ENCODE measurements around the gene MPRIP. TPM values are rescaled to one million over a fixed set of nuclear protein-coding genes. Genes with fewer than 3 reads are reported as not detected.

MPRIP gene
- total and polyA plus RNA-seq, 10 donors, result 52.3 to 309 (median 131) TPM

DNA sequence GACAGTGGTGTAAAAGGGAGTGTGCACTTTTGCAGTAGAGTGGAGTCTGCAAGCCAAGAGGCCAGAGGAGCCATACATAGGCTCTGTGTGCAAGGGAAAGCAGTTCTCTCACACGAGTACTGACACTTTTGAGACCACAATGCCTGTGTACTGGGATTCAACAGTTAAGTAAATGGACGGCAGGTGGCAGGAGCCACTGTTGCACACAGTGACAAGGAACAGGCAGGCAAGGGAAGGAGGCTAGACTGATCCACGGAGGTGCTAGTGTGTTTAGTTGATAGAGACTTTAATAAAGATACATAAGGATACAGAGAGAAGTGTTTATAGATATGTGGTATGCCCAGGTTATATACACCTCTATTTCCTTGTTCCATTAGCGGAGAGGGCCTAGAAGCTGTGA lies 67.0 kb downstream of the MPRIP start:
- Histone ChIP-seq H3K36me3 (peaks cover 0 to 21% (median 0%) of the 10 kb centered on the region in 6 donors), H3K27ac (peak overlapping the region in 4 of 8 donors; percentile 26 to 72 (median 52)), H3K27me3 (replicated peaks in 1 of 7) (no peaks in the 10 kb centered on the region), H3K4me1 (peaks cover 36 to 100% (median 77%) of the 10 kb centered on the region in 6 donors), H3K9me3 (no peaks in the 10 kb centered on the region), H3K4me3 (peak overlapping the region in 1 of 8 donors; percentile 7)
- TF ChIP-seq POLR2A (IDR thresholded peaks at IDR 0.05) (no peak), POLR2AphosphoS5 (IDR thresholded peaks at IDR 0.05) (no peak)
- TF ChIP-seq, protein P1, sequence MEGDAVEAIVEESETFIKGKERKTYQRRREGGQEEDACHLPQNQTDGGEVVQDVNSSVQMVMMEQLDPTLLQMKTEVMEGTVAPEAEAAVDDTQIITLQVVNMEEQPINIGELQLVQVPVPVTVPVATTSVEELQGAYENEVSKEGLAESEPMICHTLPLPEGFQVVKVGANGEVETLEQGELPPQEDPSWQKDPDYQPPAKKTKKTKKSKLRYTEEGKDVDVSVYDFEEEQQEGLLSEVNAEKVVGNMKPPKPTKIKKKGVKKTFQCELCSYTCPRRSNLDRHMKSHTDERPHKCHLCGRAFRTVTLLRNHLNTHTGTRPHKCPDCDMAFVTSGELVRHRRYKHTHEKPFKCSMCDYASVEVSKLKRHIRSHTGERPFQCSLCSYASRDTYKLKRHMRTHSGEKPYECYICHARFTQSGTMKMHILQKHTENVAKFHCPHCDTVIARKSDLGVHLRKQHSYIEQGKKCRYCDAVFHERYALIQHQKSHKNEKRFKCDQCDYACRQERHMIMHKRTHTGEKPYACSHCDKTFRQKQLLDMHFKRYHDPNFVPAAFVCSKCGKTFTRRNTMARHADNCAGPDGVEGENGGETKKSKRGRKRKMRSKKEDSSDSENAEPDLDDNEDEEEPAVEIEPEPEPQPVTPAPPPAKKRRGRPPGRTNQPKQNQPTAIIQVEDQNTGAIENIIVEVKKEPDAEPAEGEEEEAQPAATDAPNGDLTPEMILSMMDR (IDR thresholded peaks at IDR 0.05 in 8 of 11, conservative IDR thresholded peaks at IDR 0.05 in 3 of 11), result no peak
- no peak for DNase-seq
- 65 to 78% (median 71%) methylated on average over 4 of the region's 4 CpGs for WGBS, 5 donors
- intact Hi-C loops (cut with DNase I; ENCODE audit: low total_unique reads), result loop anchor here (10.0 kb wide), 1 partner anchor 54 kb away; no protein-coding TSS in a partner anchor

- Histone ChIP-seq H3K27ac (peak overlapping the region in 5 of 8 donors; percentile 7 to 72 (median 50)), H3K4me1 (peaks cover 37 to 100% (median 80%) of the 10 kb centered on the region in 6 donors), H3K4me3 (peak overlapping the region in 1 of 8 donors; percentile 7), H3K27me3 (replicated peaks in 1 of 7) (no peaks in the 10 kb centered on the region), H3K36me3 (peaks cover 0 to 21% (median 0%) of the 10 kb centered on the region in 6 donors), H3K9me3 (no peaks in the 10 kb centered on the region)
- 20 to 28% (median 24%) methylated on average over 5 of the region's 5 CpGs for WGBS, 5 donors
- TF ChIP-seq POLR2AphosphoS5 (IDR thresholded peaks at IDR 0.05), result peak in 1 of 3 donors; percentile 40
- TF ChIP-seq, protein P1 (IDR thresholded peaks at IDR 0.05 in 8 of 11, conservative IDR thresholded peaks at IDR 0.05 in 3 of 11), result no peak
- peak; percentile 87 for DNase-seq
- intact Hi-C loops (cut with DNase I; ENCODE audit: low total_unique reads), result loop anchor here (10.0 kb wide), 1 partner anchor 55 kb away; no protein-coding TSS in a partner anchor
These were observed 67.7 kb downstream of the MPRIP start for GRCh38 chr17:17109907-17110306.

GRCh38 chr17:17110520-17110919 lies 68.3 kb downstream of the MPRIP start:
- DNase-seq, result no peak
- H3K27ac ChIP-seq, result peak overlapping the region in 5 of 8 donors; percentile 7 to 72 (median 50)
- H3K9me3 ChIP-seq, result no peaks in the 10 kb centered on the region
- H3K36me3 ChIP-seq, result peaks cover 0 to 21% (median 0%) of the 10 kb centered on the region in 6 donors
- H3K27me3 ChIP-seq (replicated peaks in 1 of 7), result no peaks in the 10 kb centered on the region
- 51 to 69% (median 55%) methylated on average over 5 of the region's 5 CpGs for WGBS, 5 donors
- peaks cover 42 to 100% (median 84%) of the 10 kb centered on the region in 6 donors for H3K4me1 ChIP-seq
- intact Hi-C loops (cut with DNase I; ENCODE audit: low total_unique reads), result no loop called here
- no peak for TF ChIP-seq POLR2A (IDR thresholded peaks at IDR 0.05)
- no peak for TF ChIP-seq POLR2AphosphoS5 (IDR thresholded peaks at IDR 0.05)
- H3K4me3 ChIP-seq, result no peak overlapping the region

DNA sequence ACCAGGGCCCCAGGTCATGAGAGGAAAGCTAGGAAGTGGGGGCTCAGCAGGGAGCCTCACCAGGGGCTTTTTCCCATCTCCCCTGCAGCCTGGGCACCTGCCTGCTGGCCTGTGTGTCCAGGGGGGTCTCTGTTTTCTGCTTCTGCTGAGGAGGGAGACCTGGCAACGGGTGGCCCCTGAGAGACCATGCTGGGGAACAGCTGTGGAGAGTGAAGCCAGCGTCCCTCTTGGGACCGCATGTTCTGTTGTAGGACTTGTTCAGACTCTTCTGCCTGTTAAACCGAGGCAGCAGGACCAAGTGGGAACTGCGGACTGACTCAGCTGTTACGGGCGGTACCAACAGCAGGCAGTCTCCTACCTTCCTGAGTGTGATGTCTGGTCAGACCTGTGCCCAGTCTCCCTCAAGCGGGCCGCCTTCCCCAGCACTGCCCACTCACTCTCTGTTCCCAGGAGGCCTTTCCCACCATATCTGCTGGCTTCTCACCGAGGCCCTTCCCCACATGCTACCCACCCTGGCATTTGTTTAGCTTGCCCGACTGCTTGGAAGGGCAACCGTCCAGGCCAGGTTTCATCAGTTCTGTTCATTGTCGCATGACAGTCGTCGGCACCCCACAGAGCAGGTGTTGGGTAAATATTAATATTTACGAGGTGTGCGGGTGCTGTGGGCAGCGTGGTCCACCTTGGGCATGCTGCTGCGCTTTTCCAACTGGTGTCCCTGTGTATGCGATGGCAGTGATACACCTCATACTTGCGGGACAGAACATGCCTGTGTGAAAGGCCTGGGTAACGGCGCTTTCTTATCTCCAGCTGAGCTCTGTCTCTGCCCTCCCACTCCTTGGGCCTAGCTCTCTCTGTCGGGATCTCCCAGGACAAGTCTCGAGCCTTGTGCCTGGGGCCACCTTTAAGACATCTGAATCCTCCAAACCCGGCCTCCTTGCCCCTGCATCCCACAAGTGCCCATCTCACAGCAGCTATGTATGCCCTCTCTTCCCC lies 69.4 kb downstream of the MPRIP start:
- Histone ChIP-seq H3K9me3 (no peaks in the 10 kb centered on the region), H3K36me3 (peaks cover 0 to 14% (median 0%) of the 10 kb centered on the region in 6 donors), H3K4me3 (no peak overlapping the region), H3K4me1 (peaks cover 47 to 98% (median 78%) of the 10 kb centered on the region in 6 donors), H3K27me3 (replicated peaks in 1 of 7) (no peaks in the 10 kb centered on the region), H3K27ac (peak overlapping the region in 3 of 8 donors; percentile 21 to 72 (median 54))
- TF ChIP-seq, protein P1 (IDR thresholded peaks at IDR 0.05 in 8 of 11, conservative IDR thresholded peaks at IDR 0.05 in 3 of 11), result no peak
- peak in 1 of 3 donors; percentile 16 for TF ChIP-seq POLR2AphosphoS5 (IDR thresholded peaks at IDR 0.05)
- intact Hi-C loops (cut with DNase I; ENCODE audit: low total_unique reads), result no loop called here
- peak; percentile 72 for DNase-seq
- 88 to 93% (median 91%) methylated on average over 25 to 26 of the region's 26 CpGs for WGBS, 5 donors
